HG03064 (cell line): ENCODE measurements around the gene OLFM1.
"Not testable (repeated sequence)": the region's sequence is repeated elsewhere in the genome, so short reads cannot be mapped to it uniquely, and the experiment has no call there.

ENCODE experiments used
- ATAC-seq: cut with Tn5 transposase; IDR thresholded peaks from one replicate; pipeline ENCODE4 v1.9.1; 2021; ENCODE audit warnings: low read depth; ENCODE audit not compliant: unreplicated experiment

OLFM1 gene

DNA sequence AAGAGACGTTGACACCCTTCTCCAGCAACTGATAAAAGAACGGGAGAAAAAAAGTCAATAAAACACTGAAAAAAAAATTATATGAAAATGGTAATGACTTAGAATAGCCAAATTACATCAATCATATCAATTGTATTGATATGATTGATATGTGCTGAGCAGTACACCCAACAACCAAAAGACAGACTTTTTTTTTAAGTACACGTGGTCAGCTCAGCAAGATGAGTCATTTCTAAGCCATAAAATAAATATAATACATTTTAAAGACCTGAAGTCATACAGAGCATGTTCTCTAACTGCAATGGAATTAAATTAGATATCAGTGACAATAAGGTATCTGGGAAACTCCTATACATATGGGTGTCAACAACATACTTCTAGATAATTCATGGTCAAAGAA lies 30.9 kb upstream of the OLFM1 start:
- no peak for ATAC-seq

DNA sequence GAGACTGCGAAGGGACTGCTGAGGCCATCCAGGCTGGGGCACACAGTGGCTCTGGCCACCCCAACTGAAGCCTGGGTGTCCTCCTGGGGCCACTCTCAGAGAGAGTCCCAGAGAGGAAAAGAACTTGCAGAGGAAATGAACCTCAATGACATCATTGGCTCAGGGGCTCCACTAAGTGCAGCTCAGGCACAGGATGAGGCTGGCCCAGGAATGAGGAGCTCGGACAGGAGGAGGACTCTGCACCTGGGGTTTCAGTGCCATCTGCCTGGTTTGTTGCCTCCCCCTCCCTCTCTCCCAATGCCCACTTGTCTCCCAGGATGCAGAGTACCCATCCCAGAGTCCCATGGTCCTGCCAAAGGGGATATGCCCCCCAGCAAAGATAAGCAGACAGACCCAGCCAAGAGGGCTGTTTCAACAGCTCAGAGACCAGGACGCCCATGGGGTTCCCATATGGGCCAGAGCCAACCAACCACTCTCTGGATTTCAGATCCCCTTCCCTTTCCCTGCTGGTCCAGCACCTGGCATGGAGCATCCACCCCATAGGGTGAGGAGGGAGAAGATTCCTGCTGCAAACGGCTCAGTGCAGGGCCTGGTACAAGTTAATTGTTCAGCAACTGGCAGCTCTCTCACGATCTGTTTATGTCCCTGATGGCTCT lies 26.9 kb upstream of the OLFM1 start:
- no peak for ATAC-seq

DNA sequence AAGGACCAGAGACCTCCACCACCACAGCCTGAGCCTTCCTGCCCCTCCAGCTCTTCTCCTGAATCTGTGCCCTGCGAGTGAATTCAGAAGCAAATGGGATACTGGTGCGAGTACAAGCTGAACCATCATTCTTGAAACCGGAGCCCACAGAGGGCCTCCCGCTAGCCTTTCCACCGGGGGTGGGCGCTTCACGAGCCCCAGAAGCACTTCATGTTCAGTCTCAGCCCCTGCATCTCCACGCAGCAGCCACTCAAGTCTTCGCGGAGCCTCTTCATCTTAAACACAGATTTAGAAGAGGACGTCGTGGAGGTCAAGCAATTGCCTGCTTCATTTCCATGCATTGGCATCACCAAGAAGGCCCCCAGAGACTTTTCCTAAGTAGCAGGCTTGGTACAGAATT lies 26.0 kb upstream of the OLFM1 start:
- no peak for ATAC-seq

DNA sequence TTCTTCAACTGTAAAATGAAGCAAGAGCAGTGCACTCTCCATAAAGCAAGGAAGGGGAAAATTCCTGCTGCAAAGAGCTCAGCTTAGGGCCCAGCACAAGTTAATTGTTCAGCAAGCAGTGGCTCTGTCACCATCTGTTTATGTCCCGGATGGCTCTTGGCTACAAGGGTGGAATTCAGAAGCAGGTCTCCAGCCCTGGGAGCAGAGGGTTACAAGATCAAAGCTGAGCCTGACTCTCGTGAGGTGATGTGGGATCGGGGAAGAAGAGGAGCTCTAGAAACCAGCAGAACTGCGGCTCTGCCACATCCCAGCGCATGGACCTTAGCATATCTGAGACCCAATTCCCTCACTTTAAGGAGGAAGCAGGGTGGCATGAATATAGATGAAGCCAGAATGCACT lies 25.2 kb upstream of the OLFM1 start:
- no peak for ATAC-seq

GRCh38 chr9:135063466-135063865 lies 24.0 kb upstream of the OLFM1 start:
- not testable (repeated sequence) for ATAC-seq

GRCh38 chr9:135063888-135064287 lies 23.6 kb upstream of the OLFM1 start:
- not testable (repeated sequence) for ATAC-seq

- ATAC-seq, result no peak
These were observed 22.3 kb upstream of the OLFM1 start for GRCh38 chr9:135065151-135065550.

DNA sequence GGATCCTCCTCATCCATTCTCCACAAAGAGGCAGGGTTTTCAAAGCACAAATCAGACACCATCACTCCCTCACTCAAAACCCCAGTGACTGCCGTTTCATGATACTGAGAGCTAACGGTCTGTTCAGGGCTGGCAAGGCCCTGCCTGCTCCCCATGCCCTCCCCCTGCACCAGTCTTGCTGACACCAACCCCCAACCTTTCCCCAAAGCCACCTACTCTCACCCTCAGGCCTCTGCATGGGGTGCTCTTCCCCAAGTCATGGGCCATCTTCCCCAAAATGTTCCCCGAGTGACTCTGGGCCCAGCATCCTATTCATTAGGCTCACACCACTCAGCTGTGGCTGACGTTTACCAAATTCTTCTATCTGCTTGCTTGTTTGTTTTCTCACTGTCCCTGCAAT lies 21.7 kb upstream of the OLFM1 start:
- ATAC-seq, result no peak

- no peak for ATAC-seq
These were observed 21.2 kb upstream of the OLFM1 start for GRCh38 chr9:135066291-135066690.

DNA sequence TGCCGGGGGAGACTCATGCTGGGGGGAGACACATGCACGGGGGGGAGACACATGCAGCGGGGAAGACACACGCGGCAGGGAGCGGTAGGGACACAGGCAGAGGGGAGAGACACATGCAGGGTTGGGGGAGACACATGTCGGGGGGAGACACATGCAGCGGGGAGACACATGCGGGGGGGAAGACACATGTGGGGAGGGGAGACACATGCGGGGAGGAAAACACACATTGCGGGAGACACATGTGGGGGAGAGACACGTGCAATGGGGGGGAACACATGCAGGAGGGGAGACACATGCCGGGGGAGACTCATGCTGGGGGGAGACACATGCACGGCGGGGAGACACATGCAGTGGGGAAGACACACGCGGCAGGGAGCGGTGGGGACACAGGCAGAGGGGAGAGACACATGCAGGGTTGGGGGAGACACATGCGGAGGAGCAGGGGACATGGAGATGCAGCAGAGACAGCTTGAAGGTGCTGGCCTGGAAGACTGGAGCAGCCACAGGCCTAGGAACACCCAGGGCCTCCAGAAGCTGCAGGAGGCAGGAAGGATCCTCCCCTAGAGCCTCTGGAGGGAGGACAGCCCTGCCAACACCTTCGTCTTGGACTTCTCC lies 20.3 kb upstream of the OLFM1 start:
- ATAC-seq, result no peak

DNA sequence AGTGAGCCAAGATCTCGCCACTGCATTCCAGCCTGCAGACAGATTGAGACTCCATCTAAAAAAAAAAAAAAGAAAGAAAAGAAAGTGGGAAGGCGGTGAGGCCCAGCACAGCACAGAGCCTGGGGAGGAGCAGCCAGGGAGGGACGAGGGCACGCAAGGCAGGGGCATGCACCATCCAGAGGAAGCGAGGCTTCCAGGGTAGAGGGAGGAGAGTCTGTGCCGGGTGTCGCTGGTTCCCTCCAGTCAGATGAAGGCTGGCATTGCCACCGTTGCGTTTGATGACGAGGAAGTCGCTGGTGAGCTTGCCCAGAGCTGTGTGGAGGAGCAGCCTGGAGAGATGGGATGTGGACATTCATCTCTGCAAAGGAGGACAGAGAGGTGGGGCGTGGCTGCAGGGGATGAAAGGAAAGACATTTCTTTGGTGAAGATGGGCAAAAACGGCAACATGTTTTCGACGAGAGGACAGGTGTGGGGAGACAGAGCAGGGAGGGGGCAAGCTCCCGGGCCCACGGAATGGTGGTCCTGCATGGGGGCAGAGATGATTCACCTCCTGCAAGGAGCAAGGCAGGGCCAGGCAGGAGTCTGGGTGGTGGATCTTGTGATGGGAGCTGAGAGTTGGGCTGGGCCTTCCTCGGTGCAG lies 18.6 kb upstream of the OLFM1 start:
- no peak for ATAC-seq

DNA sequence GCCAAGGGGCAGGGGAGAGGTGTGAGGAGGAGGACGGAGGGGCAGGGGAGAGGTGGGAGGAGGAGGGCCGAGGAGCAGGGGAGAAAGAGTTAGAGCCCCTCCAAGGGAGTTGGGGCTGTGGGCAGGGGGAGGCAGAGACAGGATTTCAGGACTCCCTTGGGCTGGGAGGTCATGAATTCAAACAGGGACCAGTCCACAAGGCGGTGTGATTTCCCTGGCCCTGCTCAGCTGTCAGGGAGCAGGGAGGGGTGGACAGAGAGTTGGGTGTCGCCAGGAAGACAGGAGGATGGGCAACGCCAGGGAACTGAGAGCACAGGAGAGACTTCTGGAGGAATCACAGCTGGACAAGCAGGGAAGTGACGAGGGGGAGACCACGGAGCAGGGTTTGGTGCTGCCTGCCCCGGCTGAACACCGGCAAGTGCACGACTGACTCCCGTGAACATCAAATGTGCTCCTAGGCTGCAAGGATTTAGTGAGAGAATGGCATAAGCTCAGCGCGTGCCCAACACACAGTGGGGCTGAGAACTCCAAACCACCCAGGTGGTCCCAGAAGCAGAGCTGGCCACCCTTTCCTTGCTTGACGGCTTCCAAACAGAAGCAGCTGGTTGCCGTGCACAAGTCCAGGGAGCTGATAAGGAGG lies 17.8 kb upstream of the OLFM1 start:
- ATAC-seq, result no peak

- no peak for ATAC-seq
These were observed 17.1 kb upstream of the OLFM1 start for GRCh38 chr9:135070198-135070951.

- no peak for ATAC-seq
These were observed 16.3 kb upstream of the OLFM1 start for GRCh38 chr9:135070964-135071735.

DNA sequence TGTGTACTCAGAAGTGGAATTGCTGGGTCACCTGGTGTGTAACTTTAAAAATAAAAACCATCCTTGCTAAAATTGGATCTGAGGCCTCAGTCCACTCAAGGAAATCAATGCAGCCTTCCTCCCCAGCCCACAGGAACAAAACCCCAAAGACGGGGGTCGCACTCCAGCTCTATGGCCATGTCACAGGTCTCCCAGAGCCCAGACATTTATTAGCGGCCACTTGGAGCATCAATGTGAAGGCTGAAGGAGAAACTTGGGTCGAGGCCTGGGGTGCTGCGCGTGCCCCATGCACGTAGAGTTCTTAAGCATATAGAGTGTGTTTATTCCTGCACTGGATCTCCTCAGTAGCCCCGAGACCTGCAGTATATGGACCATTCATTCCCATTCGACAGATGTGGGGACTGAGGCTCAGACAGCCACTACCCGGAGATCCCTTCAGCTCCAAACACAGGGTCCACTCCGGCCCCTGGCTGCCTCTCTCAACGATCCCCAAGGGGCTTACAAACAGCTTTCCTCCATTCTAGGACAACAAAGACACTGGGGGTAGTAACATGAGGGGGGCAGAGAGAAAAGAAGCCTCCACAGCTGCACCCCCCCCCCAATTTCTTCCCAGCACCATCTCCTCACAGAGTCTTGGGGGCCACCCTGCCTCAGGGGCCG lies 14.3 kb upstream of the OLFM1 start:
- ATAC-seq, result no peak

DNA sequence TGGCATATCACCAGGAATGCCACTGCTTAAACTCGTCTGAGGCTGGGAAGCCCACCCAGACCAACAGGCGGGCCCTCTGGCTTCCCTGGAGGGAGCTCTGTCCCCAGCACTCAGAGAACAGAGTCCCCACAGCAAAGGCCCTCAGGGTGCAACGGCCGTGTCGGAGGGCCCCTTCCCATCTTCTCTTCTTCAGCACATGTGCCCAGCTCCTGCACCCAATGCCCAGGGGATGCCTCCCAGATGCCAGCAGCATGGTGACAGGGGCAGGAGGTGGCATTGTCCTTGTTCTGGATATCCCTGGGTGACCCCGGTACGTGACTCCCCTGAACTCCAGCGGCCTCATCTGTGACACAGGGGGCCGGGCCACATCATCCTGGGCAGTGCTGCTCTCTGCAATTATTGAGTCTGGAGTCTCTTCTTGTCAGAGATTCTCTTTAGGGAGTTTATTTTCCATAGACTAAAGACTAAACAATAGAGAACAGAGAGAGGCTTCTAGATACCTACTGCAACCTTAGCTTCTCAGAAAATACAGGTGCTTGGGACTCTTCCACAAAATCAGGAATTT lies 13.6 kb upstream of the OLFM1 start:
- ATAC-seq, result no peak

GRCh38 chr9:135074354-135075233 lies 12.9 kb upstream of the OLFM1 start:
- no peak for ATAC-seq
